ENCODE results near the gene VAV1. TPM values are rescaled to one million over a fixed set of nuclear protein-coding genes. Genes with fewer than 3 reads are reported as not detected.

Gene VAV1
- total and polyA plus RNA-seq, 2 donors (not counting 1 experiment from before 2014, with no cell fraction given) = 62.7 to 98.8 TPM

DNA sequence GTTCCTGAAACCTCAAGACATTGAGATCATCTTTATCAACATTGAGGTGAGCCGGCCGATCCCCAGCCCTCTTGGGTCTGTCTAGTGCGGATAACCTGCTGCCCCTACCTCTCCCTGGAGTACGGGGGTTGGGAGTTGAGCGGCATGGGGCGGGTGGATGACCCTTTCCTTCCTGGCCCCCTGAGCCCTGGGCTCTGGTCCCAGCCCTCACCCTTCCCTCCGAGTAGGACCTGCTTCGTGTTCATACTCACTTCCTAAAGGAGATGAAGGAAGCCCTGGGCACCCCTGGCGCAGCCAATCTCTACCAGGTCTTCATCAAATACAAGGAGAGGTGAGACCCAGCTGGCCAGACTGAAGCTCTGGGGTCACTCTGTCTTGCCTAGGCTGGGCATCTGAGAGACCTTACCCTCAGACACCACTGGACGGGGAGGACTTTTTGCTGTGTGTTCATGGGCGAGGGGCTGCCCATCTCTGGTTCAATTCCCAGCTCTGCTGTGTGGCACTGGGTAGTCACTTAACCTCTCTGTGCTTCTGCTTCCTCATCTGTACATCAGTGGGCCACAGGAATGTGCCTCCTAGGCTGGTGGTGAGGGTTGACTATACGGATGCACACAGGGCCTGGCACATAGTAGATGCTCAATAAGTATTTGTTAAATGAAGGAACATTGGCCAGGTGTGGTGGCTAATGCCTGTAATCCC, 52.7 kb downstream of the VAV1 start:
- H2AFZ ChIP-seq (ENCODE audit: insufficient read depth, low read depth, low read length, poor library complexity, severe bottlenecking) = no peak overlapping the region
- no peak for ATAC-seq (ENCODE audit: low read depth)
- CTCF ChIA-PET = no interaction called here
- no peaks in the 10 kb centered on the region for H3K4me1 ChIP-seq (ENCODE audit: control insufficient read depth in 2 of 2, insufficient read depth in 2 of 2, low read length in 2 of 2)
- TF ChIP-seq, protein P1, sequence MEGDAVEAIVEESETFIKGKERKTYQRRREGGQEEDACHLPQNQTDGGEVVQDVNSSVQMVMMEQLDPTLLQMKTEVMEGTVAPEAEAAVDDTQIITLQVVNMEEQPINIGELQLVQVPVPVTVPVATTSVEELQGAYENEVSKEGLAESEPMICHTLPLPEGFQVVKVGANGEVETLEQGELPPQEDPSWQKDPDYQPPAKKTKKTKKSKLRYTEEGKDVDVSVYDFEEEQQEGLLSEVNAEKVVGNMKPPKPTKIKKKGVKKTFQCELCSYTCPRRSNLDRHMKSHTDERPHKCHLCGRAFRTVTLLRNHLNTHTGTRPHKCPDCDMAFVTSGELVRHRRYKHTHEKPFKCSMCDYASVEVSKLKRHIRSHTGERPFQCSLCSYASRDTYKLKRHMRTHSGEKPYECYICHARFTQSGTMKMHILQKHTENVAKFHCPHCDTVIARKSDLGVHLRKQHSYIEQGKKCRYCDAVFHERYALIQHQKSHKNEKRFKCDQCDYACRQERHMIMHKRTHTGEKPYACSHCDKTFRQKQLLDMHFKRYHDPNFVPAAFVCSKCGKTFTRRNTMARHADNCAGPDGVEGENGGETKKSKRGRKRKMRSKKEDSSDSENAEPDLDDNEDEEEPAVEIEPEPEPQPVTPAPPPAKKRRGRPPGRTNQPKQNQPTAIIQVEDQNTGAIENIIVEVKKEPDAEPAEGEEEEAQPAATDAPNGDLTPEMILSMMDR (IDR thresholded peaks at IDR 0.05) = no peak
- TF ChIP-seq EZH2 (IDR thresholded peaks at IDR 0.05; ENCODE audit: borderline replicate concordance, insufficient read depth, low read depth, low read length, poor library complexity, severe bottlenecking) = no peak
- intact Hi-C loops (cut with micrococcal nuclease) = no loop called here
- no peak for DNase-seq
- Mint-ChIP-seq H3K9me3 (ENCODE audit: insufficient read depth) (peaks cover 2% of the 10 kb centered on the region), H3K27ac (no peak overlapping the region), H3K27me3 (no peaks in the 10 kb centered on the region), H3K4me1 (peaks cover 4% of the 10 kb centered on the region), H3K4me3 (no peak overlapping the region)
- H3K4me2 ChIP-seq (replicated peaks; ENCODE audit: low read depth, low read length, poor library complexity, severe bottlenecking) = no peak overlapping the region
- 98% methylated on average over 12 of the region's 12 CpGs for WGBS (ENCODE audit: insufficient coverage)
- H3K27ac ChIP-seq (ENCODE audit: low read length in 2 of 2) = no peak overlapping the region
- H3K4me3 ChIP-seq (ENCODE audit: control extremely low read depth in 1 of 5, extremely low read depth in 1 of 5, insufficient read depth in 1 of 5, low read depth in 2 of 5, low read length in 4 of 5) = no peak overlapping the region
- H3K9ac ChIP-seq (ENCODE audit: low read length) = no peak overlapping the region
- peaks cover 0 to 9% (median under 1%) of the 10 kb centered on the region in 3 donors for H3K9me3 ChIP-seq (ENCODE audit: control extremely low read depth in 1 of 3, control insufficient read depth in 2 of 3, insufficient read depth in 1 of 3, low read length in 2 of 3)
- H3K27me3 ChIP-seq (replicated peaks in 1 of 4; ENCODE audit: control extremely low read depth in 1 of 4, control insufficient read depth in 3 of 4, insufficient read depth in 4 of 4, low read length in 3 of 4) = no peaks in the 10 kb centered on the region
- POLR2A ChIA-PET = no interaction called here
- H3K79me2 ChIP-seq (ENCODE audit: control insufficient read depth, insufficient read depth, low read length) = peaks cover 87% of the 10 kb centered on the region
- H3K36me3 ChIP-seq (replicated peaks in 1 of 2; ENCODE audit: control extremely low read depth in 1 of 2, control insufficient read depth in 1 of 2, extremely low read depth in 1 of 2, insufficient read depth in 2 of 2, low read length in 1 of 2) = peaks cover 6 to 84% of the 10 kb centered on the region in 2 experiments
- peaks cover 76% of the 10 kb centered on the region for H4K20me1 ChIP-seq (ENCODE audit: control insufficient read depth, insufficient read depth, low read length, poor library complexity, severe bottlenecking)

DNA sequence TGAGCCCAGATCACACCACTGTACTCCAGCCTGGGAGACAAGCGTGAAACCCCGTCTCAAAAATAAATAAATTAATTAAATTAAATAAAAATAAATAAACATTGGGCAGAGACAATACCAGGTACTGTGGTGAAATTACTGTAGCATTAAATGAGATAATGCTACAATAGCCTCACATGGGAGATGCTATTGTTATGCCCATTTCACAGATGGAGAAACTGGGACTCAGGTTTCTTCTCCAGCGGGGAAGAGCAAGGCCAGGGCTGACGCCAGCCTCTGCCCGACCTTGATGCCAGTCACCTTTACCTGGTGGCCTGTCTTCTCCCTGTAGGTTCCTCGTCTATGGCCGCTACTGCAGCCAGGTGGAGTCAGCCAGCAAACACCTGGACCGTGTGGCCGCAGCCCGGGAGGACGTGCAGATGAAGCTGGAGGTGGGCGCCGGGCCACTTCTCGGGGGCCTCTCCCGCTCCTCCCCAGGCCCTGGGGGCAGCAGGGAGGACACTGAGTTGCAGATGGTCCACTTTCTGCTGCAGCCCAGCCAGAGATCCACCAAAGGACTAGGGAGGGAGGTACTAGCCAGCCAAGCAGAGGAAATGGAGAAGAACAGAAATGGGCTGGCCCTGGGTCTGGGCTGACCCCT, 53.9 kb downstream of the VAV1 start:
- Histone ChIP-seq H3K79me2 (ENCODE audit: control insufficient read depth, insufficient read depth, low read length) (peaks cover 81% of the 10 kb centered on the region), H2AFZ (ENCODE audit: insufficient read depth, low read depth, low read length, poor library complexity, severe bottlenecking) (no peak overlapping the region), H3K36me3 (replicated peaks in 1 of 2; ENCODE audit: control extremely low read depth in 1 of 2, control insufficient read depth in 1 of 2, extremely low read depth in 1 of 2, insufficient read depth in 2 of 2, low read length in 1 of 2) (peaks cover 1 to 85% of the 10 kb centered on the region in 2 experiments), H4K20me1 (ENCODE audit: control insufficient read depth, insufficient read depth, low read length, poor library complexity, severe bottlenecking) (peaks cover 65% of the 10 kb centered on the region), H3K9me3 (ENCODE audit: control extremely low read depth in 1 of 3, control insufficient read depth in 2 of 3, insufficient read depth in 1 of 3, low read length in 2 of 3) (peaks cover 0 to 3% (median 0%) of the 10 kb centered on the region in 3 donors), H3K4me3 (ENCODE audit: control extremely low read depth in 1 of 5, extremely low read depth in 1 of 5, insufficient read depth in 1 of 5, low read depth in 2 of 5, low read length in 4 of 5) (no peak overlapping the region), H3K27me3 (replicated peaks in 1 of 4; ENCODE audit: control extremely low read depth in 1 of 4, control insufficient read depth in 3 of 4, insufficient read depth in 4 of 4, low read length in 3 of 4) (no peaks in the 10 kb centered on the region), H3K9ac (ENCODE audit: low read length) (no peak overlapping the region), H3K4me1 (ENCODE audit: control insufficient read depth in 2 of 2, insufficient read depth in 2 of 2, low read length in 2 of 2) (peaks cover 0 to 5% of the 10 kb centered on the region in 2 donors), H3K27ac (ENCODE audit: low read length in 2 of 2) (no peak overlapping the region), H3K4me2 (replicated peaks; ENCODE audit: low read depth, low read length, poor library complexity, severe bottlenecking) (no peak overlapping the region)
- no peaks in the 10 kb centered on the region for H3K27me3 Mint-ChIP-seq
- H3K27ac Mint-ChIP-seq = no peak overlapping the region
- no peak for ATAC-seq (ENCODE audit: low read depth)
- intact Hi-C loops (cut with micrococcal nuclease) = no loop called here
- H3K4me3 Mint-ChIP-seq = no peak overlapping the region
- ChIA-PET POLR2A (interaction anchor here (0.6 kb wide), 1 partner anchor 365 kb away, joined by 5 read pairs; no protein-coding TSS in a partner anchor), CTCF (interaction anchor here (1.0 to 1.6 kb wide), 2 partner anchors 13 to 310 kb away, joined by 4 read pairs; no protein-coding TSS in a partner anchor)
- H3K9me3 Mint-ChIP-seq (ENCODE audit: insufficient read depth) = no peaks in the 10 kb centered on the region
- no peak for DNase-seq
- WGBS (ENCODE audit: insufficient coverage) = 97% methylated on average over 13 of the region's 15 CpGs
- TF ChIP-seq EZH2 (IDR thresholded peaks at IDR 0.05; ENCODE audit: borderline replicate concordance, insufficient read depth, low read depth, low read length, poor library complexity, severe bottlenecking) = no peak
- TF ChIP-seq, protein P1 (IDR thresholded peaks at IDR 0.05) = no peak
- H3K4me1 Mint-ChIP-seq = peaks cover 4% of the 10 kb centered on the region
